Mucosa of descending colon (tissue), 3 donors: ENCODE data around the gene DCAF8. TPM values are rescaled to one million over a fixed set of nuclear protein-coding genes. Genes with fewer than 3 reads are reported as not detected.

Experiments used
- ATAC-seq: fragments of 200-7000 bp; cut with Tn5 transposase; one replicate; pipeline ENCODE4 v1.9.1; 2020; ENCODE audit warnings: mild to moderate bottlenecking, moderate library complexity
- DNase-seq, 3 donors: peaks; one replicate each; pipeline ENCODE4 v3.0.0-alpha.2; 2020
- H3K36me3 ChIP-seq: fragments of 200-600 bp; one replicate; pipeline ENCODE4 v1.8.0; 2021; ENCODE audit warnings: low read depth, mild to moderate bottlenecking
- H3K4me1 ChIP-seq: fragments of 200-600 bp; one replicate; pipeline ENCODE4 v1.8.0; 2021; ENCODE audit warnings: low read depth, mild to moderate bottlenecking
- H3K4me3 ChIP-seq: fragments of 200-600 bp; one replicate; pipeline ENCODE4 v1.8.0; 2021; ENCODE audit warnings: mild to moderate bottlenecking
- H3K9me3 ChIP-seq: fragments of 200-600 bp; one replicate; pipeline ENCODE4 v1.8.0; 2021; ENCODE audit warnings: mild to moderate bottlenecking
- CTCF ChIP-seq: fragments of 200-600 bp; IDR thresholded peaks from one replicate; pipeline ENCODE4 v1.8.0; 2022; ENCODE audit warnings: antibody characterized with exemption, mild to moderate bottlenecking
- intact Hi-C, 2 donors: fragments of 100-400 bp; cut with DNase I in 1 of 2; cut with micrococcal nuclease in 1 of 2; formaldehyde crosslinking; loops; one replicate each; pipeline versions ENCODE4 v1.11.0 to v1.11.1; 2022; cut with DNase I, micrococcal nuclease
- total RNA-seq, 3 donors: library from RNA; stranded (reverse); fragmentation: NEBNext Ultra II Directional in 2 of 3; extraction: Animal tissue kit (Norgen Biotek cat#: 25700) in 2 of 3; gene quantifications; one replicate each; pipeline versions ENCODE4 v1.2.1 to v1.2.4, GENCODE V29; 2021 to 2023
- donor health status: DM: no; HTN: no; CAD: no; lungs with moderate emphysema.
- donor health status: DM: no; HTN: no; CAD: no.
- donor health status: DM: no; HTN: yes; CAD: no.

Gene DCAF8
- total RNA-seq, 3 donors from 2014 or later, result 96.7 to 146 (median 123) TPM

- DNase-seq (no peak), ATAC-seq (no peak)
- no peak for TF ChIP-seq CTCF
- no peaks in the 10 kb centered on the region for H3K9me3 ChIP-seq
- no peak overlapping the region for H3K4me3 ChIP-seq
- H3K36me3 ChIP-seq, result no peaks in the 10 kb centered on the region
- H3K4me1 ChIP-seq, result peaks cover 8% of the 10 kb centered on the region
- intact Hi-C loops, result no loop called here
Measured at GRCh38 chr1:160191756-160192155, 70.6 kb downstream of the DCAF8 start.

- Histone ChIP-seq H3K36me3 (no peaks in the 10 kb centered on the region), H3K4me1 (peaks cover 8% of the 10 kb centered on the region), H3K9me3 (no peaks in the 10 kb centered on the region), H3K4me3 (no peak within 1 kb of the TSS)
- DNase-seq (peak in 1 of 3 donors; percentile 14), ATAC-seq (no peak)
- TF ChIP-seq CTCF, result no peak
- intact Hi-C loops, result no loop called here
Measured at GRCh38 chr1:160189649-160190625, 72.4 kb downstream of the DCAF8 start, which contains the start of gene CASQ1. Gene CASQ1, plus strand, starts transcription at chr1:160190575. Its CDS starts 177 bp downstream, at chr1:160190752.

- intact Hi-C loops, result no loop called here
- no peaks in the 10 kb centered on the region for H3K9me3 ChIP-seq
- ATAC-seq (no peak), DNase-seq (no peak)
- H3K4me1 ChIP-seq, result peaks cover 6% of the 10 kb centered on the region
- no peaks in the 10 kb centered on the region for H3K36me3 ChIP-seq
- TF ChIP-seq CTCF, result no peak
- H3K4me3 ChIP-seq, result no peak overlapping the region
Measured at GRCh38 chr1:160188341-160188740, 74.0 kb downstream of the DCAF8 start.

- intact Hi-C loops, result no loop called here
- TF ChIP-seq CTCF, result no peak
- H3K9me3 ChIP-seq, result no peaks in the 10 kb centered on the region
- no peaks in the 10 kb centered on the region for H3K4me1 ChIP-seq
- no peak for DNase-seq
- no peak for ATAC-seq
- no peak overlapping the region for H3K4me3 ChIP-seq
- no peaks in the 10 kb centered on the region for H3K36me3 ChIP-seq
Measured at GRCh38 chr1:160187407-160187806, 74.9 kb downstream of the DCAF8 start.

GRCh38 chr1:160186729-160187128, 75.6 kb downstream of the DCAF8 start:
- ATAC-seq, result no peak
- Histone ChIP-seq H3K4me1 (no peaks in the 10 kb centered on the region), H3K4me3 (no peak overlapping the region), H3K9me3 (no peaks in the 10 kb centered on the region), H3K36me3 (no peaks in the 10 kb centered on the region)
- TF ChIP-seq CTCF, result no peak
- intact Hi-C loops, result no loop called here
- no peak for DNase-seq
